HG03064 (cell line): ENCODE results near the gene ZDHHC18.
"Not testable (repeated sequence)": the region's sequence is repeated elsewhere in the genome, so short reads cannot be mapped to it uniquely, and the experiment has no call there.

Experiments used
- ATAC-seq: cut with Tn5 transposase; IDR thresholded peaks from one replicate; pipeline ENCODE4 v1.9.1; 2021; ENCODE audit warnings: low read depth; ENCODE audit not compliant: unreplicated experiment

ZDHHC18 gene

GRCh38 chr1:26831546-26832248 lies 5.2 kb downstream of the ZDHHC18 start:
- ATAC-seq, result no peak

GRCh38 chr1:26832249-26832960 lies 5.9 kb downstream of the ZDHHC18 start:
- ATAC-seq, result no peak

- ATAC-seq, result peak; percentile 77
Measured at GRCh38 chr1:26833432-26834405, 7.2 kb downstream of the ZDHHC18 start.

GRCh38 chr1:26837665-26838064 lies 11.2 kb downstream of the ZDHHC18 start:
- ATAC-seq, result not testable (repeated sequence)

- peak; percentile 82 for ATAC-seq
Measured at GRCh38 chr1:26838474-26839338, 12.2 kb downstream of the ZDHHC18 start.

GRCh38 chr1:26839339-26839722 lies 12.8 kb downstream of the ZDHHC18 start:
- ATAC-seq, result no peak

- ATAC-seq, result no peak
Measured at GRCh38 chr1:26839779-26840178, 13.3 kb downstream of the ZDHHC18 start.

- ATAC-seq, result no peak
Measured at GRCh38 chr1:26844424-26845196, 18.1 kb downstream of the ZDHHC18 start.

GRCh38 chr1:26847826-26848225 lies 21.3 kb downstream of the ZDHHC18 start:
- ATAC-seq, result not testable (repeated sequence)

GRCh38 chr1:26848499-26848898 lies 22.0 kb downstream of the ZDHHC18 start:
- no peak for ATAC-seq

GRCh38 chr1:26848941-26849774 lies 22.7 kb downstream of the ZDHHC18 start:
- no peak for ATAC-seq

- no peak for ATAC-seq
Measured at GRCh38 chr1:26851106-26851684, 24.7 kb downstream of the ZDHHC18 start.

GRCh38 chr1:26852701-26853100 lies 26.2 kb downstream of the ZDHHC18 start:
- no peak for ATAC-seq

GRCh38 chr1:26853156-26853555 lies 26.7 kb downstream of the ZDHHC18 start:
- ATAC-seq, result no peak

GRCh38 chr1:26853600-26853999 lies 27.1 kb downstream of the ZDHHC18 start:
- ATAC-seq, result no peak

- ATAC-seq, result no peak
Measured at GRCh38 chr1:26854906-26855305, 28.4 kb downstream of the ZDHHC18 start.

GRCh38 chr1:26855636-26856035 lies 29.1 kb downstream of the ZDHHC18 start:
- ATAC-seq, result no peak

GRCh38 chr1:26856181-26856580 lies 29.7 kb downstream of the ZDHHC18 start:
- no peak for ATAC-seq
